Measurements from ENCODE around the gene FBXO8.

DNA sequence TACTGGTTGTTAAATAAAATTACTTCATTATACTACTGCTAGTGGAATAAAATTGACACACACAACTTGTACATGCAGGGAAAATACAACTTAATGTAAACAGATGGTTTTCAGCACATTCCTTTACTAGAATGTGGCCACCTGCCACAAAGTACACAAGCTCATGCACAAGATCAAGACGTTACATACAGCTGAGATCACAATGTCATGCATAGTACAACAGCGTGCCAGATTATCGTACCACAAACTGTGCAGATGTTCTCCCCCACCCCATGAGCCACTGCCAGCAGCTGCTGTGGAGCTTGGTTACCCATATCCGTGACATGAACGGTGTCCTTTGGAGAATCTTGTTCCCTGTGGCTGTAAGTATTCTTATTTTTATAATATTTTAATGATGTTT is 27.7 kb downstream of the FBXO8 start:
- TF ChIP-seq, protein P1, sequence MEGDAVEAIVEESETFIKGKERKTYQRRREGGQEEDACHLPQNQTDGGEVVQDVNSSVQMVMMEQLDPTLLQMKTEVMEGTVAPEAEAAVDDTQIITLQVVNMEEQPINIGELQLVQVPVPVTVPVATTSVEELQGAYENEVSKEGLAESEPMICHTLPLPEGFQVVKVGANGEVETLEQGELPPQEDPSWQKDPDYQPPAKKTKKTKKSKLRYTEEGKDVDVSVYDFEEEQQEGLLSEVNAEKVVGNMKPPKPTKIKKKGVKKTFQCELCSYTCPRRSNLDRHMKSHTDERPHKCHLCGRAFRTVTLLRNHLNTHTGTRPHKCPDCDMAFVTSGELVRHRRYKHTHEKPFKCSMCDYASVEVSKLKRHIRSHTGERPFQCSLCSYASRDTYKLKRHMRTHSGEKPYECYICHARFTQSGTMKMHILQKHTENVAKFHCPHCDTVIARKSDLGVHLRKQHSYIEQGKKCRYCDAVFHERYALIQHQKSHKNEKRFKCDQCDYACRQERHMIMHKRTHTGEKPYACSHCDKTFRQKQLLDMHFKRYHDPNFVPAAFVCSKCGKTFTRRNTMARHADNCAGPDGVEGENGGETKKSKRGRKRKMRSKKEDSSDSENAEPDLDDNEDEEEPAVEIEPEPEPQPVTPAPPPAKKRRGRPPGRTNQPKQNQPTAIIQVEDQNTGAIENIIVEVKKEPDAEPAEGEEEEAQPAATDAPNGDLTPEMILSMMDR (IDR thresholded peaks at IDR 0.05): no peak
- TF ChIP-seq RFX5 (IDR thresholded peaks at IDR 0.05; ENCODE audit: low read length) (no peak), FOXM1 (IDR thresholded peaks at IDR 0.05; ENCODE audit: low read depth) (no peak), YY1 (IDR thresholded peaks at IDR 0.05; ENCODE audit: low read depth) (no peak), TAF1 (IDR thresholded peaks at IDR 0.05; ENCODE audit: borderline replicate concordance, low read depth, low read length) (no peak), POLR2AphosphoS5 (IDR thresholded peaks at IDR 0.05; ENCODE audit: low read depth, low read length) (no peak), FOSL2 (IDR thresholded peaks at IDR 0.05; ENCODE audit: borderline replicate concordance, low read depth) (no peak)
- TF ChIP-seq, protein P2, sequence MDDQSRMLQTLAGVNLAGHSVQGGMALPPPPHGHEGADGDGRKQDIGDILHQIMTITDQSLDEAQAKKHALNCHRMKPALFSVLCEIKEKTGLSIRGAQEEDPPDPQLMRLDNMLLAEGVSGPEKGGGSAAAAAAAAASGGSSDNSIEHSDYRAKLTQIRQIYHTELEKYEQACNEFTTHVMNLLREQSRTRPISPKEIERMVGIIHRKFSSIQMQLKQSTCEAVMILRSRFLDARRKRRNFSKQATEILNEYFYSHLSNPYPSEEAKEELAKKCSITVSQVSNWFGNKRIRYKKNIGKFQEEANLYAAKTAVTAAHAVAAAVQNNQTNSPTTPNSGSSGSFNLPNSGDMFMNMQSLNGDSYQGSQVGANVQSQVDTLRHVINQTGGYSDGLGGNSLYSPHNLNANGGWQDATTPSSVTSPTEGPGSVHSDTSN (IDR thresholded peaks at IDR 0.05): no peak
- TF ChIP-seq, protein P3, sequence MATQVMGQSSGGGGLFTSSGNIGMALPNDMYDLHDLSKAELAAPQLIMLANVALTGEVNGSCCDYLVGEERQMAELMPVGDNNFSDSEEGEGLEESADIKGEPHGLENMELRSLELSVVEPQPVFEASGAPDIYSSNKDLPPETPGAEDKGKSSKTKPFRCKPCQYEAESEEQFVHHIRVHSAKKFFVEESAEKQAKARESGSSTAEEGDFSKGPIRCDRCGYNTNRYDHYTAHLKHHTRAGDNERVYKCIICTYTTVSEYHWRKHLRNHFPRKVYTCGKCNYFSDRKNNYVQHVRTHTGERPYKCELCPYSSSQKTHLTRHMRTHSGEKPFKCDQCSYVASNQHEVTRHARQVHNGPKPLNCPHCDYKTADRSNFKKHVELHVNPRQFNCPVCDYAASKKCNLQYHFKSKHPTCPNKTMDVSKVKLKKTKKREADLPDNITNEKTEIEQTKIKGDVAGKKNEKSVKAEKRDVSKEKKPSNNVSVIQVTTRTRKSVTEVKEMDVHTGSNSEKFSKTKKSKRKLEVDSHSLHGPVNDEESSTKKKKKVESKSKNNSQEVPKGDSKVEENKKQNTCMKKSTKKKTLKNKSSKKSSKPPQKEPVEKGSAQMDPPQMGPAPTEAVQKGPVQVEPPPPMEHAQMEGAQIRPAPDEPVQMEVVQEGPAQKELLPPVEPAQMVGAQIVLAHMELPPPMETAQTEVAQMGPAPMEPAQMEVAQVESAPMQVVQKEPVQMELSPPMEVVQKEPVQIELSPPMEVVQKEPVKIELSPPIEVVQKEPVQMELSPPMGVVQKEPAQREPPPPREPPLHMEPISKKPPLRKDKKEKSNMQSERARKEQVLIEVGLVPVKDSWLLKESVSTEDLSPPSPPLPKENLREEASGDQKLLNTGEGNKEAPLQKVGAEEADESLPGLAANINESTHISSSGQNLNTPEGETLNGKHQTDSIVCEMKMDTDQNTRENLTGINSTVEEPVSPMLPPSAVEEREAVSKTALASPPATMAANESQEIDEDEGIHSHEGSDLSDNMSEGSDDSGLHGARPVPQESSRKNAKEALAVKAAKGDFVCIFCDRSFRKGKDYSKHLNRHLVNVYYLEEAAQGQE (IDR thresholded peaks at IDR 0.05; ENCODE audit: low read depth, low read length): no peak
